GM19328 (cell line): ENCODE results near the gene DOHH.
"Not testable (repeated sequence)": the region's sequence is repeated elsewhere in the genome, so short reads cannot be mapped to it uniquely, and the experiment has no call there.

Experiments used
- ATAC-seq: cut with Tn5 transposase; IDR thresholded peaks from one replicate; pipeline ENCODE4 v1.9.1; 2021; ENCODE audit warnings: mild to moderate bottlenecking, moderate library complexity; ENCODE audit not compliant: unreplicated experiment

DOHH gene

GRCh38 chr19:3462991-3463713, 37.3 kb downstream of the DOHH start:
- ATAC-seq: no peak

DNA sequence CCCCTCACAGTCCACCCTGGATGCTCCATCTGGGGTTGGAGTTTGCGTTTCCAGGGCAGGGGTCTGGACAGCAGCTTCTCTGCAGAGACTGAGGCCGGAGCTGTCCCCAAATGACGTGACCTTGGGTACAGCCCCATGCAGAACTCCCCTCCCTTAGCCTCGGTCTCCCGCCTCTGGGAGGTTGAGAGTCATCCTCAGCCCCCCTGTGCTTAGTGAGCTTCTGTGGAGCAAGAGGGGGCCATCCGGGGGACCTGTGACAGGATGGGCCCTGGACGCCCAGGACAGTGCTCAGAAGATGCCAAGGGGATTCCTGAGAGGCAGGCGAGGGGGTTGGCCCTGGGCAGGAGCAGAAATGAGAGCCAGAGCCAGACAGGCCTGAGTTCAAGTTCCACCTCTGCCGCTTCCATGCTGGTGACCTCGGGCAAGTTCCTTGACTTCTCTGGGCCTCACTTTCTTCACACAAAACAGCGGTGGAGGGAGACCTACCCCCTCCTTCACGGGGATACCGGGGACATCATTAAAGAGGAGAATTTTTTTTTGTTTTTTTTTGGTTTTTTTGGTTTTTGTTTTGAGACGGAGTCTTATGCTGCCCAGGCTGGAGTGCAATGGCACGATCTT, 40.4 kb downstream of the DOHH start:
- ATAC-seq: no peak

- no peak for ATAC-seq
These were observed 41.2 kb downstream of the DOHH start for GRCh38 chr19:3459089-3459881.

DNA sequence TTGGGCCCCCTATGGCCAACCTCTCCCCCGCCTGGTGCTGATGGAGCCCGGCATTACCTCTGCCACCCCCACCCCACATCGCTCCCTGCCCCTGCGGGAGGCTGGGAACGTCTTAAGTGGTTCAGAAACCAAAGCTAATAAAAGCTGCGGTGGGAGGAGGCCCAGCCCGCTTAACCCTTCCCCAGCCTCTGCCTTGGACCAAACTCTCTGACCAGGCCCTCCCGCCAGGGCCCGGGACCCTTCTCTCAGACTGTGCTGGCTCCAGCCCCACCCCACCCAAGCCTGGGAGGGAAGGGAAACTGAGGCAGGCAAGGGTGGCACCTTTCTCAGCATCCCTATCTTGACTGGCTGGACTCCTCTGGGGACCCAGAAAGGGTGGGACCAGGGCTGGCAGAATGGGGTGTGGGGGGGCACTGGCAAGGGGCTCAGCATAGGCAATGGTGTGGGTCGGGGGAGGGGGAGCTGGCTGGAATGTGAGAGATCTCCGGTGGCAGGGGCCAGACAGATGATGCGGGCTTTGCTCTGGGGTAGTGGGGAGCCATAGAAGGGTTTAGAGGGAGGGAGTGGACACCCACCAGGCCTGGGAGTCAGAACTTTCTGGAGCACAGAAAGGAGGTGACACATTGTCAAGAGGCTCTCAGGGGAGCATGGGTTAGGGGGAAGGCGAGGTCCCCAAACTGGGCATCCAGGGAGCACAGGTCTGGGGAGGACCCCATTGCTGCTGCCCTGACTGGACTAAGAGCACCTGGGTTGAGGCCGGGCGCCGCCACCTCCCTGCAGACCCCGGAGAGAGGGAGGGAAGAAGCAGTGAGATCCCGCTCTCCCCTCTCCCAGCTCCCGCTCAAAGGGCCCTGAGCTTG, 42.0 kb downstream of the DOHH start:
- ATAC-seq: no peak

- no peak for ATAC-seq
These were observed 42.8 kb downstream of the DOHH start for GRCh38 chr19:3457528-3458228.

- no peak for ATAC-seq
These were observed 43.4 kb downstream of the DOHH start for GRCh38 chr19:3456925-3457527.

DNA sequence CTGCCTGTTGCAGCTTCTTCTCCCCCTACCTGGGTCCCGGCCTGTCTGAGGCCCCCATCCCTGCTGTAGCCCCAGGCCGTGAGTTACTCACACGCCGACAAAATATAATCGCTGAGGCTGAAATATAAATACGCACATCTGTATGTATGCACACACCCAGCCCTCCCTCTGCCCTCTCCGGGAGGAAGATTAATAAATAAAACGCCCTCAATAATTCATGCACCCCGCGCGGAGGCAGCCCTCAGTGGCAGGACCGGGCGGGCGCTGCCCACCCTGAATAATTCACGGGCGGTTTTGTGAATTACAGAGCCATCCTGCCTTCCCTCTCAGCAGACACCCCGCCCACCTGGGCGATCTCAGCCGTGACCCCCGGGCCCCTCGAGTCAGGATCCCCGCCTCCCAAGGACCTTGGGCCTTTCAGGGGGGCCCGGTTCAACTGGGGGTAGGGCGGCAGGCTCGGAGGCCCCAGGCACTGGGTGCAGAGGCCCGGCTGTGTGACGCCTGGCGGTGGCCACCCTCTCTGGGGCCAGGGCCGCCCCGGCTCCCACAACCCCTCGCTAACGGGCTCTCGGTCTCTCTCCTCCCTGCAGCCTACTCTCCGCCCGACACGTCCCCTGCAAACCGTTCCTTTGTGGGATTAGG, 44.4 kb downstream of the DOHH start:
- no peak for ATAC-seq

- ATAC-seq: no peak
These were observed 45.0 kb downstream of the DOHH start for GRCh38 chr19:3455393-3455955.

- no peak for ATAC-seq
These were observed 45.6 kb downstream of the DOHH start for GRCh38 chr19:3454656-3455392.

- ATAC-seq: no peak
These were observed 46.6 kb downstream of the DOHH start for GRCh38 chr19:3453840-3454239.

- not testable (repeated sequence) for ATAC-seq
These were observed 47.6 kb downstream of the DOHH start for GRCh38 chr19:3452942-3453214.

- no peak for ATAC-seq
These were observed 48.1 kb downstream of the DOHH start for GRCh38 chr19:3452171-3452941.

DNA sequence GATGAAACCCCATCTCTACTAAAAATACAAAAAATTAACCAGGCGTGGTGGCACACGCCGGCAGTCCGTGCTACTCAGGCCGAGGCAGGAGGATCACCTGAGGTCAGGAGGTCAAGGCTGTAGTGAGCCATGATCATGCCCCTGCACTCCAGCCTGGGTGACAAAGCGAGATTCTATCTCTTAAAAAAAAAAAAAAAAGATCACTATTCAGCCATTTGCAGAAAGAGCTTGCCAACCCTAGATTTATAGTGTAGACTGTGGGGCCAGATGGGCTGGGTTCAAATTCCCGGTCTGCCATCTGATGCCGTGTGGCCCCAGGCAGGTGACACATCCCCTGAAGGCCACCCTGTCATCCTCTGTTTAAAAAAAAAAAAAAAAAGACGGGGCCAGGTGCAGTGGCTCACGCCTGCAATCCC, 49.0 kb downstream of the DOHH start:
- ATAC-seq: no peak

DNA sequence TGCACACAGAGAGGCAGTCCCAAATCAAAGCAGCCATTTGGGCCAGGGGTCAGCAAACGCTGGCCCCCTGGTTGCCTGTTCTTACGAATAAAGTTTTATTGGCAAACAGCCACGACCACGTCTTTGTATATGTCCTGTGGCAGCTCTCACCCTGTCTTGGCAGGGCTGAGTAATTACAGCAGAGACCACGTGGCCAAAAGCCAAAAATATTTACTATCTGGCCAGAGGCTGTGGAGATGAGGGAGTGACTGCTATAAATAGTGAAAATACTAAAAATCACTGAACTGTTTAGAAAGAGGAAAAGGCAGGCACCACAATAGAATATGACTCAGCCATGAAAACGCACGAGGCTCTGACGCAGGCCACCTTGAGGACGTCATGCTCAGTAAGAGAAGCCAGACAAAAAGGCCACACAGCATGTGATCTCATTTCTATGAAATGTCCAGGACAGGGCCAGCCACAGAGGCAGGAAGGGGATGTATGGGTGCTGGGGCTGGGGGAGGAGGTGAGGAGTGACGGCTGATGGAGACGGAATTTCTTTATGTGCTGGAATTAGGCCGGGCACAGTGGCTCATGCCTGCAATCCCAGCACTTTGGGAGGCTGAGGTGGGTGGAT, 49.6 kb downstream of the DOHH start:
- ATAC-seq: no peak

DNA sequence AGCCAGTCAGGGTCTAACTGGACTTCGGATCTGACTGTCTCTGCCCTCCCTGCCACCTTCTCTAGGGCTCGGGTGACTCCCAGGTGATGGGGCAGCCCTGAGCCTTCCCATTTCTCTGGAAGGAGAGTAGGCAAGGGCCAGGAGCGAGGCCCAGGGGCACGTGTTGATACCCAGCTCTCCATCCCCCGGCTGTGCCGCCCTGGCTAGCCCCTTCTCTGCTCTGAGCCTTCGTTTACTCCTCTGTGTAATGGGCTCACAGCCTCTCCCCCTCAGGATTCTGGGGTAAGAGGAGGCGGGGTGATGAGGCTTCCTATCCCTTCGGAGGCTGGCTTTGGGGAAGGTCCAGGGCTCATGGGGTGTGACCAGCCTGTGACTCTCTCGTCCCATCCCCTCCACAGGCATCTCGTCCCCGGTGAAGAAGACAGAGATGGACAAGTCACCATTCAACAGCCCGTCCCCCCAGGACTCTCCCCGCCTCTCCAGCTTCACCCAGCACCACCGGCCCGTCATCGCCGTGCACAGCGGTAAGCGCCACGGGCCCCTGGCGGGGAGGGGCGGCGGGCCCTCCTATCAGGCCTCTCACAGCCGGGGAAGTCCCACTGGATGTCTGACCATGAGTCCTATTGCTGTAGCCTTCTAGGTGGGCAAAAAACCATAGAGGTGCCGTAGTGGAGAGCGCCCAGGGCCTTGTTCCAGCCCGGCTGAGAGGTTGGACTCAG, 51.7 kb downstream of the DOHH start:
- ATAC-seq: no peak

DNA sequence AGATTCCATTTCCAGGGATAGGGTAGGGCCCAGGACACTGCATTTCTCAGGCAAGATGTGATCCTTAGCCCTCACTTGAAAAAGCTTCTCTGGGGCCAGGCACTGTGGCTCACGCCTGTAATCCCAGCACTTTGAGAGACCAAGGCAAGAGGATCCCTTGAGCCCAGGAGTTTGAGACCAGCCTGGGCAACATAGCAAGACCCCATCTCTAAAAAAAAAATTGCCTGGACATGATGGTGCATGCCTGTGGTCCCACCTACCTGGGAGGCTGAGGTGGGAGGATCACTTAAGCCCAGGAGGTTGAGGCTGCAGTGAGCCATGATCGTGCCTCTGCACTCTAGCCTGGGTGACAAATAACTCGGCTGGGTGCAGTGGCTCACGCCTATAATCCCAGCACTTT, 53.8 kb downstream of the DOHH start:
- not testable (repeated sequence) for ATAC-seq

GRCh38 chr19:3444695-3445234, 55.7 kb downstream of the DOHH start:
- ATAC-seq: no peak
